Measurements from ENCODE around the gene CTTN. TPM values are rescaled to one million over a fixed set of nuclear protein-coding genes. Genes with fewer than 3 reads are reported as not detected.

CTTN gene
- total RNA-seq, 4 donors from 2014 or later, result 229 to 418 (median 295) TPM

DNA sequence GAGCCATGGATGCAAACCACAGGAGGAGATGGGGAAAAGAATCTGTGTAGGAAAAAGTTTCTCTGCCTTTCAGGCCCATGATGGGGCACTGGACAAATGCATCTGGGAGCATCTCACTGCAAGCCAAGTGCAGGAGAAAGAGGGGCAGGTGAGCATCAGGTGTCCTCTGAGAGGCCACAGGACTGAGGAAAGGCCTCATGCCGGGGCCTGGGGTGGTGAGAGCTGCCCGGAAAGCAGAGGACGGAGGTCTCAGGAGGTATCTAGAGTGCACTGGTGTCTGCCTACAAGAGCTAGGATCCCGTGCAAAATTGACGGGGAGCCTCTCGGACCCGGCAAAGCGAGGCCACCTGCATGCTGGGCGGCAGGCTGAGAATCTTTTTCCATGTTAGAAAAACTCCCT is 73.9 kb downstream of the CTTN start:
- DNase-seq, result no peak
- 93 to 97% methylated on average over 8 to 9 of the region's 9 CpGs for WGBS, 2 donors
- no peaks in the 10 kb centered on the region for H3K36me3 ChIP-seq
- H3K4me3 ChIP-seq (replicated peaks in 1 of 3), result no peak overlapping the region
- no peaks in the 10 kb centered on the region for H3K9me3 ChIP-seq
- H3K27me3 ChIP-seq, result no peaks in the 10 kb centered on the region
- H3K27ac ChIP-seq, result no peak overlapping the region
- intact Hi-C loops (cut with DNase I), result loop anchor here (10.0 kb wide), 1 partner anchor 423 kb away; no protein-coding TSS in a partner anchor
- TF ChIP-seq, protein P1, sequence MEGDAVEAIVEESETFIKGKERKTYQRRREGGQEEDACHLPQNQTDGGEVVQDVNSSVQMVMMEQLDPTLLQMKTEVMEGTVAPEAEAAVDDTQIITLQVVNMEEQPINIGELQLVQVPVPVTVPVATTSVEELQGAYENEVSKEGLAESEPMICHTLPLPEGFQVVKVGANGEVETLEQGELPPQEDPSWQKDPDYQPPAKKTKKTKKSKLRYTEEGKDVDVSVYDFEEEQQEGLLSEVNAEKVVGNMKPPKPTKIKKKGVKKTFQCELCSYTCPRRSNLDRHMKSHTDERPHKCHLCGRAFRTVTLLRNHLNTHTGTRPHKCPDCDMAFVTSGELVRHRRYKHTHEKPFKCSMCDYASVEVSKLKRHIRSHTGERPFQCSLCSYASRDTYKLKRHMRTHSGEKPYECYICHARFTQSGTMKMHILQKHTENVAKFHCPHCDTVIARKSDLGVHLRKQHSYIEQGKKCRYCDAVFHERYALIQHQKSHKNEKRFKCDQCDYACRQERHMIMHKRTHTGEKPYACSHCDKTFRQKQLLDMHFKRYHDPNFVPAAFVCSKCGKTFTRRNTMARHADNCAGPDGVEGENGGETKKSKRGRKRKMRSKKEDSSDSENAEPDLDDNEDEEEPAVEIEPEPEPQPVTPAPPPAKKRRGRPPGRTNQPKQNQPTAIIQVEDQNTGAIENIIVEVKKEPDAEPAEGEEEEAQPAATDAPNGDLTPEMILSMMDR (IDR thresholded peaks at IDR 0.05), result no peak
- TF ChIP-seq POLR2A (IDR thresholded peaks at IDR 0.05), result no peak
- peaks cover under 1 to 1% of the 10 kb centered on the region in 2 donors for H3K4me1 ChIP-seq

DNA sequence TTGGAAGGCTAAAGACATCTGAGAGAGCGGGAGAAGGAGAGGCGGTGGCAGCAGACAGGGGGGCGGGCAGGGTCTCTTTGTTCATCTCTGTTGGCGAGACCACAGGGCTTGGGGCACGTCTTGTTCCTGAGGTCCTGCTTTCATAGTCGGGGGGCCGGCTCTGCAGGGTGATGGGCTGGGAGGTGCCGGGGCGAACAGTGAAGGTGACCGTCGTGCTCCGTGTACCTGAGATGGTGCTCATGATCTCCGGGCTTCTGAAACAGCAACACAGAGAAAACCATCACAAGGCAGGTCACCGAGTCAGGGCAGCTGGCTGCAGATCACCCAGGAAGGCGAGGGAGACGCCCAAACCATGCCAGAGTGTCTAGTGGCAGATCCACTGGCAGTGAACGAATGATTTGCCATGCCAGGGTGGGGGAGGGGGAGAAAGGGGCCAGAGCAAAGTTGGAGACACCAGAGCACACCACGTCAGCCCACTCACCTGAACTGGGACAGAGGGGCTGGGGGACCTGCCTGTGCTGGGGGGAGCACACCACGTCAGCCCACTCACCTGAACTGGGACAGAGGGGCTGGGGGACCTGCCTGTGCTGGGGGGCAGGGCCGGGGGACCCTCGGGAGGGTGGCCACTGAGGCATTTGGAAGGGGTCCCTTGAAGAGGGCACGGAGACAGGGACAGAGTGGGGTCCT is 75.0 kb downstream of the CTTN start:
- DNase-seq, result no peak
- Histone ChIP-seq H3K4me3 (replicated peaks in 1 of 3) (no peak overlapping the region), H3K36me3 (no peaks in the 10 kb centered on the region), H3K9me3 (no peaks in the 10 kb centered on the region), H3K27me3 (no peaks in the 10 kb centered on the region), H3K4me1 (no peaks in the 10 kb centered on the region), H3K27ac (no peak overlapping the region)
- TF ChIP-seq POLR2A (IDR thresholded peaks at IDR 0.05), result no peak
- 94% methylated on average over 22 of the region's 22 CpGs for WGBS, 2 donors
- intact Hi-C loops (cut with DNase I), result loop anchor here (10.0 kb wide), 1 partner anchor 421 kb away; no protein-coding TSS in a partner anchor

DNA sequence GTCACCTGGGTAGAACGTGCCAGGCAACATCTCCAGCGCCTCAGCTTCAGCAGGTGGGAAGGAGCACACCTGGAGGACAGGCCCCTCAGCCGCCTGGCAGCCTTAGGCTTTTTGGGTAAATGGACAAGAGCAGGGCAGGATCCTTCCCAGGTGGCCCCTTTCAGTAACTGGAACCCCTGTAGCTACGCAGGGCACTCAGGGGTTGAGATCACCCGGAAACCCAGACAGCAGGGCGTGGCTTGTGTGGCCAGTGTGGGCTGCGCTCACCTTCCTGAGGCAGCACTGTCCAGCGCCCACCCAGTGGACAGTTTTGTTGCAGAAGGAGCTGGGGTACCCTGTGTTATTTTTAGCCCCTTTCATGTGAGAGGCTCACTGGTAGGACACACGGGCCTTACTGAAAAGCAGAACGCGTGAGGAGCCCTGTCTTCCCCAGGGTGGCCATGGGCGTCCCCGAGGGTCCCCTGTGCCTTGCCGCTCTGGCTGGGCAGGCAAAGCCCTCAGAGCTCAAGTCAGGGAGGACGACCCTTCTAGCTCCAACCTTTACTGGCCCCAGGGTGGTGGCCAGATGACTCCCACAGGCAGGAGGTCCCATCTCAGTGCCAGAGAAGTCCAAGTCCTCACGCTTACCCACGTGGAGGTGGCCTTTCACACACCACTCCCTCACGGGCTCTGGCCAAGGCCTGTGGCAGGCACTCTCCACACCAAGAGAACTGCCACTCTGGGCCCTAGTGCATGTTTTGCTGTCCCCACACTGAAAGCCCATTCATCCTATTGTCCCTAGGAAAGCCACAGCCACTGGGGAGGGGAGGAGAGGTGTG is 75.8 kb downstream of the CTTN start:
- Histone ChIP-seq H3K36me3 (no peaks in the 10 kb centered on the region), H3K27me3 (no peaks in the 10 kb centered on the region), H3K4me3 (replicated peaks in 1 of 3) (no peak overlapping the region), H3K9me3 (no peaks in the 10 kb centered on the region), H3K27ac (no peak overlapping the region), H3K4me1 (no peaks in the 10 kb centered on the region)
- no peak for DNase-seq
- 83 to 87% methylated on average over 15 to 17 of the region's 18 CpGs for WGBS, 2 donors
- intact Hi-C loops (cut with DNase I), result loop anchor here (10.0 kb wide), 1 partner anchor 421 kb away; no protein-coding TSS in a partner anchor
- TF ChIP-seq POLR2A (IDR thresholded peaks at IDR 0.05), result no peak
- TF ChIP-seq, protein P1 (IDR thresholded peaks at IDR 0.05), result no peak

DNA sequence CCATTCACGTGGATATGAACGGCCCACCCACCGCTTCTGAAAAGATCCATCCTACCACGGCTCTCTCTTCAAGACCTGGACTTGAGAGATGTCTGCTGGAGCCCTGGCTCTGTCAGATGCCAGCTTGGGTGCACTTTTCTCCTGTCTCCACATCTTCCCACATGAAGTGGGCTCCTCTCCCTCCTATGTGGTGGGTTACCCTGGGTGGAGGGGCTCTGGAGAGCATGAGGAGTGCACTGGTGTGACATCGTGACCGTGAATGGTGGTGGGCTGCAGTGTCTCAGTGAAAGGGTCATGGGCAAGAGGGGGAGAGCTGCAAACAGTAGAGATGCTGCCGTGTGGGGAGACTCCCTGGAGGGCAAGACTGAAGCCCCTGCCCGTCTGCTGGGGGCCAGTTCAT is 76.4 kb downstream of the CTTN start:
- no peak for DNase-seq
- Histone ChIP-seq H3K9me3 (no peaks in the 10 kb centered on the region), H3K36me3 (no peaks in the 10 kb centered on the region), H3K27ac (no peak overlapping the region), H3K27me3 (no peaks in the 10 kb centered on the region), H3K4me3 (replicated peaks in 1 of 3) (no peak overlapping the region), H3K4me1 (no peaks in the 10 kb centered on the region)
- 83 to 88% methylated on average over 8 of the region's 8 CpGs for WGBS, 2 donors
- TF ChIP-seq, protein P1 (IDR thresholded peaks at IDR 0.05), result no peak
- TF ChIP-seq POLR2A (IDR thresholded peaks at IDR 0.05), result no peak
- intact Hi-C loops (cut with DNase I), result loop anchor here (10.0 kb wide), 1 partner anchor 420 kb away; no protein-coding TSS in a partner anchor

DNA sequence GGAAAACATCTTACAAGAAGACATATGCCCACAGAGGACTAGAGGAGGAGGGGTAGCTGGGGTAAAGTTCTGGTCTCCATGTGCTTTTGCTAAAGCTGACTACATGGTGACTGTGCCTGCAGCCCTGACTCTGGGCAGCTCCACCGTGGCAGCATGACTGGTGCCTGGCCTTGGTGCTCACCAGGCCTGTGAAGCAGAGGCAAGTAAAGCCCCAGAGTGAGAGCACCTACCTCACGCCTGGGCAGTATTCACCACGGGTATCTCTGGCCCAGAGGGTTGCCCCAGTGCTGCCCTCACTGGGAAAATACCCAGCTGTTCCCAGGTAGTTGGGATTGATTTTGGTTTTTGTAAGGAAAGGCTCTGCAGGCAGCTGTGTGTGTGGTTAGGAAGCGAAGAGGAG is 78.3 kb downstream of the CTTN start:
- no peaks in the 10 kb centered on the region for H3K4me1 ChIP-seq
- no peak overlapping the region for H3K27ac ChIP-seq
- no peaks in the 10 kb centered on the region for H3K36me3 ChIP-seq
- no peak overlapping the region for H3K4me3 ChIP-seq (replicated peaks in 1 of 3)
- DNase-seq, result no peak
- H3K27me3 ChIP-seq, result no peaks in the 10 kb centered on the region
- no peak for TF ChIP-seq POLR2A (IDR thresholded peaks at IDR 0.05)
- TF ChIP-seq, protein P1 (IDR thresholded peaks at IDR 0.05), result no peak
- intact Hi-C loops (cut with DNase I), result loop anchor here (10.0 kb wide), 1 partner anchor 418 kb away; no protein-coding TSS in a partner anchor
- 90 to 94% methylated on average over 3 to 4 of the region's 4 CpGs for WGBS, 2 donors
- H3K9me3 ChIP-seq, result no peaks in the 10 kb centered on the region
